ENCODE measurements around the gene CSAG3. TPM values are rescaled to one million over a fixed set of nuclear protein-coding genes. Genes with fewer than 3 reads are reported as not detected.
"Not testable (repeated sequence)": the region's sequence is repeated elsewhere in the genome, so short reads cannot be mapped to it uniquely, and the experiment has no call there.

CSAG3 gene
- total and polyA plus RNA-seq, 2 of the 8 experiments (the other 6 are each of a cell fraction or from before 2014, with no cell fraction given) = 0.12 TPM; not detected in 1

DNA sequence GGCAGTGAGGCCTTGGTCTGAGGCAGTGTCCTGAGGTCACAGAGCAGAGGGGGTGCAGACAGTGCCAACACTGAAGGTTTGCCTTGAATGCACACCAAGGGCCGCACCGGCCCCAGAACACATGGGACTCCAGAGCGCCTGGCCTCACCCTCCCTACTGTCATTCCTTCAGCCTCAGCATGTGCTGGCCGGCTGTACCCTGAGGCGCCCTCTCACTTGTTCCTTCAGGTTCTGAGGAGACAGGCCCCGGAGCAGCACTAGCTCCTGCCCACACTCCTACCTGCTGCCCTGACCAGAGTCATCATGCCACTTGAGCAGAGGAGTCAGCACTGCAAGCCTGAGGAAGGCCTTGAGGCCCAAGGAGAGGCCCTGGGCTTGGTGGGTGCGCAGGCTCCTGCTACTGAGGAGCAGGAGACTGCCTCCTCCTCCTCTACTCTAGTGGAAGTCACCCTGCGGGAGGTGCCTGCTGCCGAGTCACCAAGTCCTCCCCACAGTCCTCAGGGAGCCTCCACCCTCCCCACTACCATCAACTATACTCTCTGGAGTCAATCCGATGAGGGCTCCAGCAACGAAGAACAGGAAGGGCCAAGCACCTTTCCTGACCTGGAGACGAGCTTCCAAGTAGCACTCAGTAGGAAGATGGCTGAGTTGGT lies 23.0 kb upstream of the CSAG3 start (continued):
- TF ChIP-seq ZNF274 (IDR thresholded peaks at IDR 0.05; ENCODE audit: borderline replicate concordance, extremely low read depth, low read length) = no peak

DNA sequence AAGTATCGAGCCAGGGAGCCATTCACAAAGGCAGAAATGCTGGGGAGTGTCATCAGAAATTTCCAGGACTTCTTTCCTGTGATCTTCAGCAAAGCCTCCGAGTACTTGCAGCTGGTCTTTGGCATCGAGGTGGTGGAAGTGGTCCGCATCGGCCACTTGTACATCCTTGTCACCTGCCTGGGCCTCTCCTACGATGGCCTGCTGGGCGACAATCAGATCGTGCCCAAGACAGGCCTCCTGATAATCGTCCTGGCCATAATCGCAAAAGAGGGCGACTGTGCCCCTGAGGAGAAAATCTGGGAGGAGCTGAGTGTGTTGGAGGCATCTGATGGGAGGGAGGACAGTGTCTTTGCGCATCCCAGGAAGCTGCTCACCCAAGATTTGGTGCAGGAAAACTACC lies 22.5 kb upstream of the CSAG3 start:
- POLR2A ChIA-PET (ENCODE audit: partially characterized antibody); H4K20me1 ChIP-seq (replicated peaks in 1 of 2; ENCODE audit: control insufficient read depth in 1 of 2, insufficient read depth in 2 of 2, low read length in 2 of 2); H3K23ac ChIP-seq (ENCODE audit: insufficient read length); H2AK5ac ChIP-seq (ENCODE audit: low read depth, low read length); H3K4me1 ChIP-seq (replicated peaks in 1 of 4; ENCODE audit: control insufficient read depth in 3 of 4, insufficient read depth in 4 of 4, low read length in 3 of 4); FAIRE-seq; H3K27ac ChIP-seq (ENCODE audit: low read depth, low read length); H3K4ac ChIP-seq (replicated peaks; ENCODE audit: insufficient read length, low read depth, low read length); H3K79me2 ChIP-seq (ENCODE audit: control insufficient read depth in 1 of 2, insufficient read depth in 2 of 2, low read length in 2 of 2); H3K9ac ChIP-seq (replicated peaks in 1 of 4; ENCODE audit: extremely low read depth in 1 of 4, low read depth in 3 of 4, low read length in 3 of 4); H3K36me3 ChIP-seq (ENCODE audit: control insufficient read depth in 2 of 4, insufficient read depth in 4 of 4, low read length in 3 of 4); CTCF ChIA-PET (ENCODE audit: partially characterized antibody); H3K23me2 ChIP-seq (ENCODE audit: low read depth, low read length); H3K9me3 ChIP-seq (ENCODE audit: insufficient read depth in 2 of 2, low read depth in 1 of 2, low read length in 1 of 2); H2BK120ac ChIP-seq (replicated peaks; ENCODE audit: low read depth, low read length); H3K4me2 ChIP-seq (ENCODE audit: insufficient read depth in 1 of 2, low read depth in 2 of 2, low read length in 2 of 2); H2AFZ ChIP-seq (ENCODE audit: low read length); H3K14ac ChIP-seq (ENCODE audit: insufficient read length); H4K5ac ChIP-seq (ENCODE audit: insufficient read length, low read depth, low read length); H3K18ac ChIP-seq (ENCODE audit: extremely low read depth, low read length); H3K79me1 ChIP-seq (ENCODE audit: low read depth, low read length); H4K8ac ChIP-seq (ENCODE audit: extremely low read depth, insufficient read depth, low read length); DNase-seq (ENCODE audit: low read depth in 1 of 2, low spot score in 2 of 2); H3K27me3 ChIP-seq (replicated peaks in 1 of 4; ENCODE audit: control insufficient read depth in 3 of 4, extremely low read depth in 1 of 4, insufficient read depth in 3 of 4, low read length in 3 of 4); H3K4me3 ChIP-seq (ENCODE audit: extremely low read depth in 1 of 4, insufficient read depth in 2 of 4, low read depth in 3 of 4, low read length in 4 of 4); H4K91ac ChIP-seq (replicated peaks; ENCODE audit: insufficient read length, low read length); H2BK20ac ChIP-seq (ENCODE audit: low read length); H2BK12ac ChIP-seq (ENCODE audit: low read depth, low read length); H2BK15ac ChIP-seq (ENCODE audit: low read length); H2BK5ac ChIP-seq (ENCODE audit: low read depth, low read length); H3K56ac ChIP-seq (replicated peaks; ENCODE audit: insufficient read length, low read depth, low read length): not testable (repeated sequence)
- WGBS, 2 experiments (ENCODE audit: extremely low coverage in 1 of 2, insufficient coverage in 1 of 2, insufficient read length in 1 of 2, insufficient replicate concordance in 2 of 2, low coverage in 1 of 2, low lambda C conversion rate in 2 of 2, missing lambda C conversion rate in 1 of 2) = 91% methylated on average over 5 of the region's 12 CpGs; no CpG with 5 or more reads in 1 of the 2 experiments
